GM20000 (cell line): ENCODE data around the gene RIMS4.

ENCODE experiments used
- DNase-seq: peaks from one replicate; pipeline ENCODE4 v3.0.0; 2012; ENCODE audit warnings: low spot score
- CTCF ChIP-seq: IDR thresholded peaks from 2 replicates; pipeline ENCODE4 v1.5.1; 2012; ENCODE audit warnings: mild to moderate bottlenecking, control low read depth; ENCODE audit errors: extremely low read depth, missing control alignments

RIMS4 gene

GRCh38 chr20:44837946-44838345, 27.6 kb upstream of the RIMS4 start:
- no peak for DNase-seq
- TF ChIP-seq CTCF: no peak

- TF ChIP-seq CTCF: no peak
- no peak for DNase-seq
Measured at GRCh38 chr20:44836601-44837120, 26.3 kb upstream of the RIMS4 start.

GRCh38 chr20:44835661-44836221, 25.4 kb upstream of the RIMS4 start:
- DNase-seq: no peak
- no peak for TF ChIP-seq CTCF

GRCh38 chr20:44835116-44835515, 24.8 kb upstream of the RIMS4 start:
- DNase-seq: no peak
- no peak for TF ChIP-seq CTCF

- no peak for DNase-seq
- TF ChIP-seq CTCF: no peak
Measured at GRCh38 chr20:44834693-44835092, 24.3 kb upstream of the RIMS4 start.

GRCh38 chr20:44833437-44833836, 23.1 kb upstream of the RIMS4 start:
- DNase-seq: no peak
- TF ChIP-seq CTCF: no peak

GRCh38 chr20:44832724-44833123, 22.4 kb upstream of the RIMS4 start:
- DNase-seq: no peak
- no peak for TF ChIP-seq CTCF
